Endothelial cell of umbilical vein (primary cell): ENCODE measurements around the gene CD44.

Source experiments
- CTCF ChIP-seq, 2 donors: IDR thresholded peaks; 1 replicate in 1 of 2; 2 replicates in 1 of 2; pipeline ENCODE4 v1.5.1; 2011; ENCODE audit warnings: low read length in 2 of 2, mild to moderate bottlenecking in 2 of 2, moderate library complexity in 2 of 2, control low read depth in 1 of 2, inconsistent platforms in 1 of 2, low read depth in 1 of 2; ENCODE audit not compliant: insufficient read depth in 1 of 2; ENCODE audit errors: extremely low read depth in 1 of 2
- EZH2 ChIP-seq: IDR thresholded peaks from 2 replicates; pipeline ENCODE4 v1.6.1; 2012; ENCODE audit warnings: borderline replicate concordance, low read depth, mild to moderate bottlenecking, moderate library complexity, low read length, inconsistent platforms; ENCODE audit not compliant: severe bottlenecking
- POLR2A ChIP-seq: IDR thresholded peaks from 2 replicates; pipeline ENCODE4 v1.6.1; 2012; ENCODE audit warnings: low read depth, mild to moderate bottlenecking, control low read depth, low read length

- TF ChIP-seq POLR2A, result no peak
- no peak for TF ChIP-seq CTCF (IDR thresholded peaks at IDR 0.05; ENCODE audit: extremely low read depth in 1 of 2, insufficient read depth in 1 of 2, low read depth in 1 of 2, low read length in 2 of 2)
- TF ChIP-seq EZH2, result no peak
Observed at GRCh38 chr11:35097814-35098455, 41.0 kb upstream of the CD44 start.
